PC-3 (cell line): Measurements from ENCODE around the gene GATAD2B. TPM values are rescaled to one million over a fixed set of nuclear protein-coding genes. Genes with fewer than 3 reads are reported as not detected.
"Not testable (repeated sequence)": the region's sequence is repeated elsewhere in the genome, so short reads cannot be mapped to it uniquely, and the experiment has no call there.

ENCODE experiments used
- ATAC-seq: fragments of 200-7000 bp; cut with Tn5 transposase; 2 replicates; pipeline ENCODE4 v1.9.1; 2020; ENCODE audit warnings: mild to moderate bottlenecking, moderate library complexity
- BruUV-seq: library from RNA; stranded (reverse); fragments of 400-500 nt; replicated peaks from 2 replicates; lab custom pipeline; 2021; lab: Mats Ljungman, UMichigan
- CTCF ChIA-PET: fragments of 300-600 bp; sonication (Branson Sonifier 250); formaldehyde crosslinking; loops from one replicate; lab custom pipeline; 2022; ENCODE audit warnings: antibody characterized with exemption; lab: Charles Lee
- POLR2A ChIA-PET: fragments of 300-600 bp; sonication (Branson Sonifier 250); formaldehyde crosslinking; loops from one replicate; lab custom pipeline; 2022; ENCODE audit warnings: antibody characterized with exemption; ENCODE audit not compliant: unreplicated experiment; lab: Charles Lee
- DNase-seq: peaks from one replicate; pipeline ENCODE4 v3.0.0-alpha.2; 2015
- H2AFZ ChIP-seq: fragments of 300-600 bp; sonication (generic); 2 replicates; pipeline ENCODE4 v1.6.0; 2016; ENCODE audit warnings: antibody characterized with exemption, low read length
- H3F3A ChIP-seq: fragments of 300-600 bp; sonication (generic); one replicate; pipeline ENCODE4 v1.6.0; 2017; ENCODE audit warnings: antibody characterized with exemption, low read length, control low read depth, mild to moderate bottlenecking; ENCODE audit not compliant: unreplicated experiment
- H3K27ac ChIP-seq: fragments of 300-600 bp; sonication (generic); 2 replicates; pipeline ENCODE4 v1.5.1; 2016; ENCODE audit warnings: mild to moderate bottlenecking, low read length
- H3K27me3 ChIP-seq: fragments of 300-600 bp; sonication (generic); 2 replicates; pipeline ENCODE4 v1.6.1; 2016; ENCODE audit warnings: low read length, mixed read lengths
- H3K36me3 ChIP-seq: fragments of 300-600 bp; sonication (generic); 2 replicates; pipeline ENCODE4 v1.6.1; 2016; ENCODE audit warnings: low read depth, mixed run types, low read length, mixed read lengths
- H3K4me1 ChIP-seq: fragments of 300-600 bp; sonication (generic); 2 replicates; pipeline ENCODE4 v1.5.1; 2016; ENCODE audit warnings: low read length; ENCODE audit not compliant: insufficient read depth
- H3K4me2 ChIP-seq: fragments of 300-600 bp; sonication (generic); 2 replicates; pipeline ENCODE4 v1.6.0; 2016; ENCODE audit warnings: low read length
- H3K4me3 ChIP-seq: fragments of 300-600 bp; sonication (generic); 2 replicates; pipeline ENCODE4 v1.5.1; 2016; ENCODE audit warnings: mild to moderate bottlenecking, low read length, mixed read lengths
- H3K79me2 ChIP-seq: fragments of 300-600 bp; sonication (generic); 2 replicates; pipeline ENCODE4 v1.6.1; 2017; ENCODE audit warnings: low read length, mixed read lengths
- H3K9ac ChIP-seq: fragments of 300-600 bp; sonication (generic); 2 replicates; pipeline ENCODE4 v1.6.0; 2016; ENCODE audit warnings: mild to moderate bottlenecking, low read length
- H3K9me2 ChIP-seq: fragments of 300-600 bp; sonication (generic); replicated peaks from 2 replicates; pipeline ENCODE4 v1.6.1; 2016; ENCODE audit warnings: mixed run types, low read length, mixed read lengths
- H3K9me3 ChIP-seq: fragments of 300-600 bp; sonication (generic); 2 replicates; pipeline ENCODE4 v1.6.1; 2016; ENCODE audit warnings: low read length, mixed read lengths
- H4K20me1 ChIP-seq: fragments of 300-600 bp; sonication (generic); 2 replicates; pipeline ENCODE4 v1.6.1; 2016; ENCODE audit warnings: low read length, mixed read lengths
- EZH2 ChIP-seq: fragments of 300-600 bp; sonication (generic); IDR thresholded peaks from one replicate; pipeline ENCODE4 v1.6.1; 2017; ENCODE audit warnings: antibody characterized with exemption, mild to moderate bottlenecking, low read length; ENCODE audit not compliant: unreplicated experiment
- EZH2phosphoT487 ChIP-seq: fragments of 300-600 bp; sonication (generic); IDR thresholded peaks from 2 replicates; pipeline ENCODE4 v1.6.1; 2018; ENCODE audit warnings: mild to moderate bottlenecking, antibody characterized with exemption, low read length, borderline replicate concordance
- intact Hi-C: fragments of 100-400 bp; cut with micrococcal nuclease; formaldehyde crosslinking; loops from 2 replicates; pipeline ENCODE4 v1.9.0; 2023
- total RNA-seq: library from RNA; depleted of rRNA; stranded (reverse); fragments of >200 nt; gene quantifications from 2 replicates; pipeline ENCODE4 v1.2.3, GENCODE V29; 2014
- TF ChIP-seq, protein P1 (sequence below): fragments of 300-600 bp; sonication (generic); conservative IDR thresholded peaks from 2 replicates; pipeline ENCODE4 v1.5.1; 2017; ENCODE audit warnings: antibody characterized with exemption, low read depth, mild to moderate bottlenecking, low read length

Gene GATAD2B
- total RNA-seq, 1 experiment from 2014 or later = 7.2 TPM

DNA sequence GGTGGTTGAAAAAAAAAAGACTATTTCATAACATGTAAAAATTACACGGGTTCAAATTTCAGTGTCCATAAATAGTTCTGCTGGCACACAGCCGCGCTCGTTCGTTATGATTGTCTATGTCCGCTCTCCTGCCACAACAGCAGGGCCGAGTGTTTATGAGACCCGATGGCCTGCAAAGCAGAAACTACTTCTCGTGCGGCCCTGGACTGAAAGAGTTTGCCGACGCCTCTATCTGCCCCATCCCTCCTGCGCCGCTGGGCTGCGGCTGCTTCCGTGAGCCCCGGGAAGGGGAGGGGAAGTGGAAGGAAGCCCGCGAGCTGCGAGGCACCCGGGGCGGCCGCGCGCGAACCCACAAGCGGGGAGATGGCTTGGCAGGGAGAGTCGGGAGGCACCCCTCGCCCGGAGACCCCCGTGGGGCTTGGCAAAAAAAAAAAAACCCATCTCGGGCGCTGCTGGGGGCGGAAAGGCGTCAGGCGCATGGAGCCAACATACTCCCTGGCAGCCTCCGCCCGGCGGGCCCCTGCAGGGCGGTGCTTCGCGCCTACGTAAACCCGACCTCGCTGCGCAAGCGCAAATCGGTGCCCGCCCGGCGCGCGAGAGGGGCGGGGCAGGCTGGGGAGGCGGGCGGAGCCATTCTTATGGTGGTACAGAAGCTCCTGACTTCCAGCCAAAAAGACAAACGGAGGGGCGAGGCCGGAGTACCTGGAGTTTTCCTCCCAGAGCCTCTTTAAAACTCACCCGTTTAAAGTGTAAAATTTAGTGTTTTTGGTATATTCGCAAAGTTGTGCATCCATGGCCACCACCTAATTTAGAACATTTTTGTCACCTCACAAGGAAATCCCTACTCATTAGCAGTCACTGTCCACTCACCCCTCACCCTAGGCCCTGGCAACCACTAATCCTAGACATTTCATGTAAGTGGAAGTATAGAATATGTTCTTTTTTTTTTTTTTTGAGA, 139.3 kb downstream of the GATAD2B start:
- no peaks in the 10 kb centered on the region for H3K36me3 ChIP-seq
- H3K4me2 ChIP-seq = peak overlapping the region; percentile 94
- peak; percentile 96 for ATAC-seq
- H2AFZ ChIP-seq = peak overlapping the region; percentile 86
- CTCF ChIA-PET = interaction anchor here (0.6 kb wide), 2 partner anchors 8 to 545 kb away, joined by 4 to 6 read pairs; no protein-coding TSS in a partner anchor
- BruUV-seq = TSS peak; percentile 97
- no peaks in the 10 kb centered on the region for H3F3A ChIP-seq
- H3K4me1 ChIP-seq = peaks cover 9% of the 10 kb centered on the region
- intact Hi-C loops = no loop called here
- DNase-seq = peak; percentile 96
- no peaks in the 10 kb centered on the region for H4K20me1 ChIP-seq
- H3K27ac ChIP-seq = peak overlapping the region; percentile 67
- POLR2A ChIA-PET = interaction anchor here (0.5 to 0.6 kb wide), 3 partner anchors 53 to 1281 kb away, joined by 3 to 5 read pairs (median 4); partner anchors contain the start of gene INTS3
- TF ChIP-seq, protein P1, sequence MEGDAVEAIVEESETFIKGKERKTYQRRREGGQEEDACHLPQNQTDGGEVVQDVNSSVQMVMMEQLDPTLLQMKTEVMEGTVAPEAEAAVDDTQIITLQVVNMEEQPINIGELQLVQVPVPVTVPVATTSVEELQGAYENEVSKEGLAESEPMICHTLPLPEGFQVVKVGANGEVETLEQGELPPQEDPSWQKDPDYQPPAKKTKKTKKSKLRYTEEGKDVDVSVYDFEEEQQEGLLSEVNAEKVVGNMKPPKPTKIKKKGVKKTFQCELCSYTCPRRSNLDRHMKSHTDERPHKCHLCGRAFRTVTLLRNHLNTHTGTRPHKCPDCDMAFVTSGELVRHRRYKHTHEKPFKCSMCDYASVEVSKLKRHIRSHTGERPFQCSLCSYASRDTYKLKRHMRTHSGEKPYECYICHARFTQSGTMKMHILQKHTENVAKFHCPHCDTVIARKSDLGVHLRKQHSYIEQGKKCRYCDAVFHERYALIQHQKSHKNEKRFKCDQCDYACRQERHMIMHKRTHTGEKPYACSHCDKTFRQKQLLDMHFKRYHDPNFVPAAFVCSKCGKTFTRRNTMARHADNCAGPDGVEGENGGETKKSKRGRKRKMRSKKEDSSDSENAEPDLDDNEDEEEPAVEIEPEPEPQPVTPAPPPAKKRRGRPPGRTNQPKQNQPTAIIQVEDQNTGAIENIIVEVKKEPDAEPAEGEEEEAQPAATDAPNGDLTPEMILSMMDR = no peak
- no peaks in the 10 kb centered on the region for H3K9me3 ChIP-seq
- peak overlapping the region; percentile 82 for H3K4me3 ChIP-seq
- H3K79me2 ChIP-seq = no peaks in the 10 kb centered on the region
- no peaks in the 10 kb centered on the region for H3K27me3 ChIP-seq
- H3K9me2 ChIP-seq = no peaks in the 10 kb centered on the region
- peak overlapping the region; percentile 89 for H3K9ac ChIP-seq

DNA sequence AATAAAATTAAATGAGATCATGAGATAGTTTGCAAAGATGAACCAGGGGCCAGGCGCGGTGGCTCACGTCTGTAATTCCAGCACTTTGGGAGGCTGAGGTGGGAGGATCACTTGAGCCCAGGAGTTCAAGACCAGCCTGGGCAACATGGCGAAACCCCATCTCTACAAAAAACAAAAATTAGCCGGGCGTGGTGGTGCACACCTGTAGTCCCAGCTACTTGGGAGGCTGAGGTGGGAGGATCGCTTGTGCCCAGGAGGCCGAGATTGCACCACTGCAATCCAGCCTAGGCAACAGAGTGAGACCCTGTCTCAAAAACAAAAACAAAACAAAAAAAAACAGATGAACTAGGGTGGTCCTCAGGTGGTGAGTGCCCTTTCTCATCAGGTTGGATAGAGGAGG, 140.1 kb downstream of the GATAD2B start:
- H3K9me3 ChIP-seq, H3K27me3 ChIP-seq, H3K36me3 ChIP-seq, DNase-seq, BruUV-seq, H3K4me1 ChIP-seq, H3K79me2 ChIP-seq, H3K9me2 ChIP-seq, CTCF ChIA-PET, intact Hi-C loops, H2AFZ ChIP-seq, H3F3A ChIP-seq, ATAC-seq, H3K27ac ChIP-seq, H4K20me1 ChIP-seq, POLR2A ChIA-PET: not testable (repeated sequence)
- H3K4me3 ChIP-seq = peak overlapping the region; percentile 82
- H3K4me2 ChIP-seq = peak overlapping the region; percentile 94
- peak overlapping the region; percentile 89 for H3K9ac ChIP-seq

DNA sequence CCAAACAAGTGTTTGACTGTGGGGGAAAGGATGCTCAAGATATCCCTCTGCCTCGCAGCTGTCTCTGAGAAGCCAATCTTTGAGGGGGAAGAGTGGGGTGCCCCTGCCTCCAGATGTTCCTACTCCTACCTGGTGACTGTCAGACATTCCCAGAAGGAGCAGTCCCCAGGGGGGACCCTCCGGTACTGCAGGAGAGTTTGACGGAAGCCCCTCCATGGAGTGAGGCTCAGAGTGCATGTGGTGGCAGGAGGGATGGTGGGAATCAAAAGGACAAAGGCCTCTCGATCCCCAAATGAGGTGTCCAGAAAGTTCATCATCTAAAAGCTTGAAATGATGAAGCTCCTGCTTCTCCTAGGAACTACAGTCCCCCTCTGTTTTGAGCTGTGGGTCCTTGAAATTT, 142.2 kb downstream of the GATAD2B start:
- Histone ChIP-seq H3K27me3 (no peaks in the 10 kb centered on the region), H3K79me2 (no peaks in the 10 kb centered on the region), H4K20me1 (no peaks in the 10 kb centered on the region), H3K4me2 (no peak overlapping the region), H3K4me3 (no peak overlapping the region), H3K9me3 (no peaks in the 10 kb centered on the region), H3K9me2 (no peaks in the 10 kb centered on the region), H3K4me1 (peaks cover 14% of the 10 kb centered on the region), H3F3A (no peaks in the 10 kb centered on the region), H3K27ac (no peak overlapping the region), H2AFZ (no peak overlapping the region), H3K9ac (no peak overlapping the region), H3K36me3 (no peaks in the 10 kb centered on the region)
- BruUV-seq = no TSS peak
- POLR2A ChIA-PET = no interaction called here
- TF ChIP-seq EZH2phosphoT487 = no peak
- TF ChIP-seq, protein P1 = no peak
- no peak for TF ChIP-seq EZH2
- CTCF ChIA-PET = no interaction called here
- DNase-seq (no peak), ATAC-seq (no peak)
- intact Hi-C loops = no loop called here
